BJ (cell line): Measurements from ENCODE around the gene DCAF8L2. TPM values are rescaled to one million over a fixed set of nuclear protein-coding genes. Genes with fewer than 3 reads are reported as not detected.

Experiments
- CTCF ChIA-PET: fragments of 350-600 bp; formaldehyde crosslinking; extraction: SDS; loops from one replicate; lab custom pipeline; 2021; ENCODE audit warnings: antibody characterized with exemption, inconsistent platforms; lab: Yijun Ruan, JAX
- POLR2A ChIA-PET: fragments of 300-600 bp; sonication (Branson Sonifier 250); formaldehyde crosslinking; extraction: SDS; loops from one replicate; lab custom pipeline; 2021; ENCODE audit warnings: antibody characterized with exemption; lab: Charles Lee
- DNase-seq: peaks from one replicate; pipeline ENCODE4 v3.0.0-alpha.2; 2011; ENCODE audit warnings: low read depth
- H3K27me3 ChIP-seq: 2 replicates; pipeline ENCODE4 v1.6.0; 2011; ENCODE audit warnings: low read length; ENCODE audit not compliant: control insufficient read depth, insufficient read depth
- H3K36me3 ChIP-seq: 2 replicates; pipeline ENCODE4 v1.5.1; 2011; ENCODE audit warnings: low read length; ENCODE audit not compliant: control insufficient read depth, insufficient read depth
- H3K4me3 ChIP-seq: 2 replicates; pipeline ENCODE4 v1.5.1; 2011; ENCODE audit warnings: low read depth, mild to moderate bottlenecking, control low read depth, low read length
- CTCF ChIP-seq: IDR thresholded peaks from 2 replicates; pipeline ENCODE4 v1.5.1; 2011; ENCODE audit warnings: low read depth, mild to moderate bottlenecking, control low read depth, inconsistent platforms, low read length, moderate library complexity; ENCODE audit not compliant: insufficient read depth
- polyA plus RNA-seq: library from polyadenylated mRNA; depleted of rRNA; stranded (reverse); fragments of >200 nt; gene quantifications from 2 replicates; pipeline ENCODE4 v1.2.3, GENCODE V29; 2011

The DCAF8L2 gene
- polyA plus RNA-seq, 1 experiment: not detected

- no peaks in the 10 kb centered on the region for H3K27me3 ChIP-seq
- TF ChIP-seq CTCF: no peak
- ChIA-PET CTCF (no interaction called here), POLR2A (no interaction called here)
- no peak for DNase-seq
- no peaks in the 10 kb centered on the region for H3K36me3 ChIP-seq
- no peak overlapping the region for H3K4me3 ChIP-seq
Measured at GRCh38 chrX:27598312-27598711, 8.2 kb downstream of the DCAF8L2 start.

- ChIA-PET POLR2A (no interaction called here), CTCF (no interaction called here)
- H3K4me3 ChIP-seq: no peak overlapping the region
- DNase-seq: no peak
- H3K36me3 ChIP-seq: no peaks in the 10 kb centered on the region
- no peaks in the 10 kb centered on the region for H3K27me3 ChIP-seq
- no peak for TF ChIP-seq CTCF
Measured at GRCh38 chrX:27599928-27600327, 9.8 kb downstream of the DCAF8L2 start.

GRCh38 chrX:27600686-27601085, 10.5 kb downstream of the DCAF8L2 start:
- no peak for DNase-seq
- TF ChIP-seq CTCF: no peak
- ChIA-PET CTCF (no interaction called here), POLR2A (no interaction called here)
- no peaks in the 10 kb centered on the region for H3K36me3 ChIP-seq
- no peak overlapping the region for H3K4me3 ChIP-seq
- H3K27me3 ChIP-seq: no peaks in the 10 kb centered on the region

GRCh38 chrX:27608671-27609070, 18.5 kb downstream of the DCAF8L2 start:
- no peaks in the 10 kb centered on the region for H3K27me3 ChIP-seq
- ChIA-PET POLR2A (no interaction called here), CTCF (no interaction called here)
- no peak for TF ChIP-seq CTCF
- DNase-seq: no peak
- no peaks in the 10 kb centered on the region for H3K36me3 ChIP-seq
- H3K4me3 ChIP-seq: no peak overlapping the region

GRCh38 chrX:27619459-27619858, 29.3 kb downstream of the DCAF8L2 start:
- H3K4me3 ChIP-seq: no peak overlapping the region
- TF ChIP-seq CTCF: no peak
- no peak for DNase-seq
- H3K36me3 ChIP-seq: no peaks in the 10 kb centered on the region
- POLR2A ChIA-PET: no interaction called here
- H3K27me3 ChIP-seq: no peaks in the 10 kb centered on the region
- CTCF ChIA-PET: no interaction called here
